ENCODE results near the gene GALNT6.

The GALNT6 gene

GRCh38 chr12:51405801-51406207 lies 14.6 kb upstream of the GALNT6 start:
- peak; percentile 23 to 51 for DNase-seq

DNA sequence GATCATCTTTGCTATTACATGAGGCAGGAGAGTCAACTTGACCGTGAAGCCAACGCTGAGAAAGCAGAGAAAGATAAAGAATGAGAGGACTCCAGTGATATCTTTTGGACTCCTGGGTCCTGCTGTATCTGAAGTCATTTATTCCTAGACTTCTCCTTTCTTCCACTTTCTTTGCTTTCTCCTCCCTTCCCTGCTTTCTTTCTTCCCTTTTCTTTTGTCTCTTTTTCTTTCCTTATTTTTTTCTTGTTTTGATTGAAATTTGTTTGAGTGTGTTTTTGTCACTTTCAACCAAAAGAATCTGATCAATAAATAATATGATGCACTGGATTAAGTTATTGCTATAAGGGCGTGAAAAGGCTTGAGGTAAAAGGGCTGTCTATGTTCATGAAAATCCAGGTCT lies 13.4 kb upstream of the GALNT6 start:
- DNase-seq, result no peak

DNA sequence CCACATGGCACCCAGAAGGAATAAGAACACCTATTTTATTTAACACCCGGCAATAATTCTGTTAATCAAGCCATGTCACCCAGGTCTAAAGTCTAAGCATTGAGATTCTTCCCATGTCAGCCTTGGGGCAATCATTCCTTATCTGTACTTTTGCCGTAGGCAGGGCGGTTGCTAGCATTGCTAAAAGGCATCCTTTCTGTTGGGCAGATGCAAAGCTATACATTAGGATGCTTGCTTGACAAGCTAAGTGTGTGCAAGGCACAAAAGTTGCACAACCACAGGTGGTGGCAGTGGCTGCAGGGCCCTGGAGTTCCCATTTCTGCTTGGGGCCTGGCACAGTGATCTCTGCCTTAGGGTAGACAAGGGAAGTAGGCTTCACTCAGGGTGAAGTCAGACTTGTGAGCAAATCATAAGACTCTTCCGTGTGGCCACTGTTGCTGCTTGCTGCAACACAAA lies 12.5 kb upstream of the GALNT6 start:
- DNase-seq, result no peak

DNA sequence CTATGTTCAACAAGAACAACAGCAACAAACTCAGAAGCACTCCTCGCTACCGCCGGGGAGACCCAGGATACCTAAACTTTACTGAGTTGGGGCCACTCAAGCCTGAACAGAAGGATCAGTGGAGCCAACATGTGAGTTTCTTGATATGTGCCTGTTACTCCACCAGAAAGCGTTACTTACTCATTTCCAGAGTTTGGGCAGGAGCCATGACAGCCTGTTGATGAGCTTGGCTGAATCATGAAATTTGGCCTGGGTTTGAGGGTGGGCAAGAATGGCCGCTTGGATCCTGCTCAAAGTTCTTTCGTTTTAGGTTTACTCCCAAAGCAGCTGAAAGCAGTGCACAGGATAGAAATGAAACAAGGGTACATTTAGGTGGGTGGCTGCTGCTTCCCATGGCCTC lies 12.0 kb upstream of the GALNT6 start:
- DNase-seq, result no peak

GRCh38 chr12:51401900-51402299 lies 10.7 kb upstream of the GALNT6 start:
- DNase-seq, result no peak

- DNase-seq, result no peak
These were observed 10.3 kb upstream of the GALNT6 start for GRCh38 chr12:51401486-51401885.

DNA sequence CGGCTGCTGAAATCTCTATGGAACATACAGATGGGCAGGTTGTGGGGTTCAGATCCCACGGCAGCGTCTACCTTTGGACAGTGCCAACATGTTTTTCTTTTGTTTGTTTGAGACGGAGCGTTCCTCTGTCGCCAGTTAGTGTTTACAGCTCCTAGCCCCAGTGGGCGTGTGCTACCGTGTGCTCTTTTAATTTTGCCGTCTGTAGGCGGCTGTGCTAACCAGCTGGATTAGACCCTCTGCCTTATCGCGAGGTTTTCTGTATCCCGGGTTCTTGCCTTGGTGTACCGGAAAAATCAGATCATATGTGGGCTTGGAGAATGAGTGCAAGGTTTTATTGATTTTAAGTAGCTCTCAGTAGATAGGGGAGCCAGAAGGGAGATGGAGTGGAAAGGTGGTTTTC lies 9.8 kb upstream of the GALNT6 start:
- no peak for DNase-seq

DNA sequence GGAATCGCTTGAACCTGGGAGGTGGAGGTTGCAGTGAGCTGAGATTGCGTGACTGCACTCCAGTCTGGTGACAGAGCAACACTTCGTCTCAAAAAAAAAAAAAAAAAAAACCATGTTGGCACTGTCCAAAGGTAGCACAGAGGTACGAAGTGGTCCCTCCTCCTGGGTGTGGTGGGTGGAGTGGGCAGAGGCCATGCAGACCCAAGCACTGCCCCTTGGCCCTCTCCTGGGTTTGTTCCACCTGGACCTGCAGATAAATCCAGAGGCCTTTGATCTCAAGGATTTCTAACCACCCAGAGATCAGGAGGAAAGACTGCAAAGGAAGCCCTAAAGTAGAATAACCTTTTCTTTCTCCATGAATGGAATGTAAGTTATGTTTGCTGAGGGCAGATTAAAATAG lies 8.7 kb upstream of the GALNT6 start:
- no peak for DNase-seq

DNA sequence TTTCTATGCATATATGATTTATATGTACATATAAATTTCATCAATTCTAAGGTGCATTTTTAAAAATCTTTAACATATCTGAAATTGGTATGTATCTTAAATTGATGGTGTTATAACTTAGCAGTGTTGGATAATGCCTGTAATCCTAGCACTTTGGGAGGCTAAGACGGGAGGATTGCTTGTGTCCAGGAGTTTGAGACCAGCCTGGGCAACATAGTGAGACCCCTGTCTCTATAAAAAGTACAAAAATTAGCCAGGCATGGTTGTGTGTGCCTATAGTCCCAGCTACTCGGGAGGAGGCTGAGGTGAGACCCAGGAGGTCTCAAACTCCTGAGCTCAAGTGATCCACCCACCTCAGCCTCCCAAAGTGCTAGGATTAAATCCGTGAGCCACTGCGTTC lies 6.5 kb upstream of the GALNT6 start:
- DNase-seq, result no peak

- DNase-seq, result no peak
These were observed 4.4 kb upstream of the GALNT6 start for GRCh38 chr12:51395283-51396230.

DNA sequence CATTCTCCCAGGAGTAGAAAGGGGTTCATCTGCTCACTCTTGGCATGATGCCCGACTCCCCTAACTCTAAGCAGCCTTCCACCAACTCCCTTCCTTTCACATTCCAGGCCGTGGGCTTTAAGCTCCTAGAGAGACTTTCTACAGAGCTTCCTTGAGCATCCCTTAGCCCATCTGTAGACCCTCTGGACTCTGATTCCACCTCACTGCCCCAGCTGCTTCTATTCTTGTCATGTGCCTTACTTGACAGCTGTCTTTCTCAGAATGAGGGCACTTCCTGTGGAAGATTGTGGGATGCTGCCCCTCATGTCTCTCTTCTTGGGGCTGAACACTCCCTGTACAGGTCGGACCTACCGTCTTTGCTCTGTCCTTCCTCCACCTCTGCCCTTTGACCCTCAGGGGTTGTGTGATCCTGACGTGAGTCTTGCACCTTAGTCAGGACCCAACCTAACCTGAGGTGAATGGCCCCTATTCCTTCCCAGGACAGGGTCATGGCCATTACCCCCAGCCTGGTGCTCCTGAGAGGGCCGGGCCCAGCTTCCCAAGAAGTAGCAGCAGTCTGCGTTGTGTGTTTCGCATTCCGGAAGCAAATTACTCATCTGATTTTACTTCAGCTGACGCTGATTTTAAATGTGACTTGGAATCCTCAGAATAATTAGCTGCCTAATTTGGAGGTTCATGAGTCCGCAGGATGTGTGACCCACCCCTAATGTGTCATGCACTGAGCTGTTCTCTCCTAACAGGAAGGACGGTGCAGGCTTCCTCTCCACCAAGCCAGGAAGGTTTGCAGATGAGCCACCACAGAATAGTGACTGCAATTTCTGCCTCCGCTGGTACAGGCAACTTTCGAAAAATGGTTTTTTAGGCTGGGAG lies 2.7 kb upstream of the GALNT6 start:
- DNase-seq, result no peak

DNA sequence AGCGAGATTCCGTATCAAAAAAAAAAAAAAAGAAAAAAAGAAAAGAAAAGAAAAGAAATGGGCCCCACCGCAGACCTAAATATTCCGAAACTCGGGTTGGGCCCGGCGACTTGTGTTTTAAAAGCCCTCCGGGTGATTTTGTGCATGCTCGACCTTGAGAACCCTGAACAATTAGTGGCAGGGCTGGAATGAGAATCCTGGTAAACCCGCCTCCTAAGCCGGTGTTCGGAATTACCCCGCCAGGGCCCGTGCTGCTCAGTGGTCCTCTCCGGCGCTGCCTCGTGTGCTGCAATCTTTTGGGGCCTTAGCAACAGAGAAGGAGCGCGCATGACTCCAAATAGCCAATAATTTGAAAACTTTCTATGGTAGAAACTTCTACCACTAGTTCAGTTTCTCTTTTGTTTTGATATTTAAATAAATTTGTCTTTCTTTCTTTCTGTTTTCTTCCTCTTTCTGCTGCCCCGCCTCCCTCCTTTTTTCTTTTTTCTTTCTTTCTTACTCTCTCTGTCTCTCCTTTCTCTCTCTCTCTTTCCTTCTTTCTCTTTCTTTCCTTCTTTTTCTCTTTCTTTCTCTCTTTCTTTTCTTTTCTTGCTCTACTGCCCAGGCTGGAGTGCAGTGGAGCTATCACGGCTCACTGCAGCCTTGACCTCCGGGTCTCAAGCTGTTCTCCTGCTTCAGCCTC lies 1.5 kb upstream of the GALNT6 start:
- peak in 1 of 2 experiments; percentile 17 for DNase-seq

GRCh38 chr12:51390891-51391282 lies 319 bp downstream of the GALNT6 start:
- no peak for DNase-seq

GRCh38 chr12:51390457-51390856 lies 749 bp downstream of the GALNT6 start:
- no peak for DNase-seq

DNA sequence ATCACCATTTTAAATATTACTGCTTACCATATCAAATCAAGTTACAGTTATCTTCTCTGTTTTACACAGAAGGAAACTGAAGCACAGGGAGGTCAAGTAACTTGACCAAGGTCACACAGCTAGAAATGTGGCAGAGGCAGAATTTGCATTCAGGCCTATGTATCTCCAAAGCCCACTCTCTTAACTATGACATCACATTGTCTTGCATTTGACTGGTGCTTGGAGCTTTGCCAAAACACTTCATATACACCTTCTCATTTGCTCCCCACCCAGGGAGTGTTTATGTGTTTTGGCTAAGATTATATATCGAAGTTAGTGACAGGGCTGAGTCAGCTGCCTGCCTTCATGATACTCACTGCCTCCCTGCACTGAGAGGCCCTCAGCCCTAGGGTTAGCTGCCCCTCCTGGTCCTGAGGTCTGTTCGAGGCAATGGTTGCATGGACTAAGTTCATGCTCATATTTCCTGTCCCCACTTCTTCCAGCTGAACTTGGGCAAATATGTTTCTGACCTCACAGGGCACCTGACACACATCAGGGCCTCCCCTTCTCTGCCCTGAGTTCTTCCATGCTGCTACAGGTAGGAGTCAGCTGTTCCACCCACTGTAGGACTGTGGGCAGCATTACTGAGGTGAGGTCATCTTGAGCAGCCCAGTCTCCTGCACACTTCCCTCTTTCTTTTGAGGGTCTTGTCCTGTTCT lies 1.8 kb downstream of the GALNT6 start:
- DNase-seq, result no peak

DNA sequence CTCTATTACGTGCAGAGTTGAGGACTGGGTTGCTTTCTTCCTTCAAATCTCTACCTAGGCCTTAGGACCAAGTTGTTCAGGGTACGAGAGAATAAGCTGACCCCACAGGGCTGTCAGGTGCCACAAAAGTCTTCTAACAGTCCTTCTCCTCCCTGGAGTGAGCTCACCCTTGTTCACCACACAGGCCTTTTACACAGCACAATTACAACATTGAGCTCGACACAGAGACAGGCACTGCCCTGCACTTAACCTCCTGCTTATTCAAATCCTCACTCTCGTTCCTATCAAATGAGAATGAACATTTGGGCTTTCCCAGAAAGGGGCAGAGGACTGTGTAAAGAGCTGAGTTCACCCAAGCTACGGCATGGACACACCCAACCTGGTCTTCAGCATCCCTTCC lies 2.4 kb downstream of the GALNT6 start:
- no peak for DNase-seq

- no peak for DNase-seq
These were observed 3.0 kb downstream of the GALNT6 start for GRCh38 chr12:51388069-51388799.

- peak in 1 of 2 experiments; percentile 15 for DNase-seq
These were observed 4.9 kb downstream of the GALNT6 start for GRCh38 chr12:51386351-51386750.

DNA sequence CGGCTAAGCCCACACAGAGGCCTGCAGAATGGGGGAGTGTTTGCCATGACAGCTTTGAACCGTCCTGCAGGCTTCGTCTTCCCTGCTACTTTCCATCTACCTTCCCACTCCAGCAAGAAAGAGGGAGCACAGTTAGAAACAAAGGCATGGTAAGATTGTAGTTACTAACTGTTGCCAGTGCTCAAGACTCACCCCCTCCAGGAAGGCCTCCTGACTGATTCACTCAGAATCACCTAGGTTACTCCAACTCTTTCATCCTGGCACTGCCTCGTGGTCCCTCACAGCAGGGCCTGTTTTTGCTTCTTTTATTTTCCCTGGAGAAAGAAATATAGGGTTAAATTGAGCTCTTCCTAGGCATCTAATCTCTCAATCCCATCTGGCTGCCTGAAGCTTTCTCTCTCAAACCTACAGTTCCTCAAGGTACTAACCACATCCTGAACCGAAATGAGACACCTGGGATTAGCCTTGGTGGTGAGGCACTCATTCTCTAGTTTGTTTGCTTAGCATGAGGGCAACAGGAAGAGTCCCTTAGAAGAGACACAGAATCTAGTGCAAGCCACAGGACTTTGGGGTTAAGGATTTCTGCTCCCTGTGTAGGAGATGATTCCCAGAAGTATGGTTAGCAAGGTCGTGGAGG lies 7.8 kb downstream of the GALNT6 start:
- DNase-seq, result no peak

GRCh38 chr12:51382173-51382572 lies 9.0 kb downstream of the GALNT6 start:
- DNase-seq, result no peak

Data from NCI-H526 (cell line).